NCI-H2196 (cell line): ENCODE data around the gene ATOH7.
"Not testable (repeated sequence)": the region's sequence is repeated elsewhere in the genome, so short reads cannot be mapped to it uniquely, and the experiment has no call there.

Experiments used
- DNase-seq: peaks from one replicate; lab custom pipeline; 2025; ENCODE audit not compliant: unreplicated experiment; lab: John Stamatoyannopoulos, UW

Gene ATOH7

DNA sequence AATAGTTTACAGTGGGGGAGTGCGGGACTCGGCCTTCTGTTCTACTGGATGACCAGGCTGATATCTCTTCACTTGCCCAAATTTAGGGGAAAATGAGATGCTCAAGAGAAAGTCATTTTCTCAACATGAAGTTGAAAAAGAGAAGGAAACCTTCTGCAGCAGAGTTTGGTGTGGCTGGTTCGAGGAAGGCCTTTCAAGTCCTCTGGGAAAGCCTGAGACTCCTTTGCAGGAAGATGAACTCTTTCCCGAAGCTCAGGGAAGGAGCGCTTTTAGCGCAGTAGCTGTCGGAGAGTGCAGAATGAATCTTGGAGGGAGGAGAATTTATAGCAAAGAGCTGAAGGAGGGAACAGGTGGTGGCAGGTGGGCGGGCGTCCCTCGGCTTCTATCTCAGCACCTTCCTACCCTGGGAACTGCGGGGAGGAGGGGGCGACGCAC, at the start of gene ATOH7:
Gene ATOH7, minus strand, starts transcription at position 297 of the 435 bp plus-strand sequence. CDS start 436 bp downstream, outside the sequence.
- no peak for DNase-seq

GRCh38 chr10:68280758-68281157, 48.8 kb upstream of the ATOH7 start:
- no peak for DNase-seq

- DNase-seq, result not testable (repeated sequence)
Observed at GRCh38 chr10:68278906-68279753, 47.2 kb upstream of the ATOH7 start.

- DNase-seq, result not testable (repeated sequence)
Observed at GRCh38 chr10:68277814-68278213, 45.9 kb upstream of the ATOH7 start.

DNA sequence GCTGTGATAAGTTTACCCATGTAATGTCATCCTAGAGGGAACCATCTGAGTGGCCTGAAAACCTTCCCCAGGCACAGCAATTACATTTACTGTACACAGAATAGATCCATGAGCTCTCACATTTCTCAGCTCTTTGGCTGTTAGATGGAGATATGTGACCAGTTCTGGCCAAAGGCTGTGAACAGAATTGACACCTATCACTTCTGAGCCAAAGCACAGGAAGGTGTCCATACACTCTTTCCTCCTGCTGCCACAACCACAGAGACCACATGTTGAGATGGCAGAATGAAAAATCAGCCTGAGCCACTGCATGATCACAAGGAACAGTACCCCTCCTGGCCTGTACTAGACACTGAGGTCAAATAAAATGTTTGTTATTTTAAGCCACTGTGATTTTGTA, 44.3 kb upstream of the ATOH7 start:
- DNase-seq, result no peak

GRCh38 chr10:68275600-68276126, 43.8 kb upstream of the ATOH7 start:
- no peak for DNase-seq

DNA sequence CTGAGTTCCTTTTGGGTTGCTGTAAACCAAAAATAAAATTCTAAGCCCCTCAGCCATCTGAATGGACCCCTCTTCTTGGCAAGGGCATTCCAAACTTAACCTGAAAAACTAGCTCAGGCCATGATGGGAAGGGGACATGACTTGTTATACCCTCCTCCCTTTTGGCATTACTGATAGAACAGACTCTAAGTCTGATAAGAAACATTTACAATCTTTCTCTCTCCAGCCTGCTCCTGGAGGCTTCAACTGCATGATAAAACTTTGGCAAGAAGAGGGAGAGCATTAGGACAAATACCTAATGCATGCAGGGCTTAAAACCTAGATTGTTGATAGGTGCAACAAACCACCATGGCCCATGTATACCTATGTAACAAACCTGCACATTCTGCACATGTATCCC, 40.9 kb upstream of the ATOH7 start:
- no peak for DNase-seq

DNA sequence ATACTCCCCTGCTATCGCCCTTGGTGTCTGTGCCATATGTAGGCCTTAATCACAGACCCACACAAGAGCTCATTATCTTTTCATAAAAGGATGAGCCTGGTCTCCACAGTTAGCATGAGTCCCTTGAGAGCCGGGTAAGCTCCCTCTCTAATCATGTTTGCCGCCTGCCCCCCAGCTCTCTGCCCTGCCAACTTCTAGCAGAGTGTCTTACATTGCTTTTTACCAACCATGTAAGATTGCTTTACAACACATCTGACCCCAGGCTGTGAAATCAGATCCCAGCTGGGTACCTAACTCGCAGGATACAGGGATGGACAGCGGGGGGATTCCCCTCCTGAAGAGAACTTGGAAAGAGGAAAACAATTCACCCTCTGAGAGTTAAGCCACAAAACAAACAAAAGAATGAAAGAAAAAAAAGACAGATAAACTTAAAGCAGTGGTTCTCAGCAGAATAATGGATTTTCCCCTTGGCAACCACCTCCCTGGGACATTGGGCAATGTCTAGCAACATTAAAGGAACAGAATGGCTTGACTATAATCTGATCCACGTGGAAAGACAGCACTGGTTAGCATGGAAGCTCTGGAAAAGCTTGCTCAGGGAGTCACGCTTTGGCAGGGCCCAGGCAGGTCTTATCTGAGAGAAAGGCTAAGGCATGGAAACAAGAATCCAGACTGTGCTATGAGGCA, 39.4 kb upstream of the ATOH7 start:
- no peak for DNase-seq

DNA sequence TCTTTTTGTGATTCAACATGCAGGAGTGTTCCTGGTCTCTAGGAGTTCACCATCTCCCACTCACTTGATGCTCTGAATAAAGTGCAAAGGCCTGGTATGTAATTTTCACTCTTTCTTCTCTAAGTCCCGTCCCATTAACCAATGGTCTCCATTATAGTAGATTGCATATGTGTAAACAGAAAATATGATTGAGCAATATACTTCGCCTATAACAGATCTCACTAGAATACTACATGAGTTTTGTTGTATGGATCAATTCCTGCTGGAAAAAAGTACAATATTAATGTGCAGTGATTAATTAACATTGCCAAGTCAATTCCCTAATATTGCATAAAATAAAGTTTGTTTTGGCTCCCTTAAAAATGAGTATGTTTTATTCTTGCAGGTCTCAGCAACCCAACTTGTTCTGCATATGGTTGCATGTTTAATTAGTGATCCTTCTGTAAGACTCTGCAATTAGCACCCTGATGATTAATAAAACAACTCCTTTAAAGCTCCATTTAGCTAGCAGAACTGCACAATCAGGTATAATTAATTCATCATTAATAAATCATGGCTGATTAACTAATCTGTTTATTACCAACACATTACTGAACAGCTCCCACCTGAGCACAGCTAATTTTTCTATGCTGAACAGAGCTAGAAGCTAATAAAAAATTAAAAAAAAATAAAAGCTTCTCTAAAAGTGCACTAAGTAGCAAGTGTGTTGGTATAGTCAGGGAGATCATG, 37.8 kb upstream of the ATOH7 start:
- no peak for DNase-seq

DNA sequence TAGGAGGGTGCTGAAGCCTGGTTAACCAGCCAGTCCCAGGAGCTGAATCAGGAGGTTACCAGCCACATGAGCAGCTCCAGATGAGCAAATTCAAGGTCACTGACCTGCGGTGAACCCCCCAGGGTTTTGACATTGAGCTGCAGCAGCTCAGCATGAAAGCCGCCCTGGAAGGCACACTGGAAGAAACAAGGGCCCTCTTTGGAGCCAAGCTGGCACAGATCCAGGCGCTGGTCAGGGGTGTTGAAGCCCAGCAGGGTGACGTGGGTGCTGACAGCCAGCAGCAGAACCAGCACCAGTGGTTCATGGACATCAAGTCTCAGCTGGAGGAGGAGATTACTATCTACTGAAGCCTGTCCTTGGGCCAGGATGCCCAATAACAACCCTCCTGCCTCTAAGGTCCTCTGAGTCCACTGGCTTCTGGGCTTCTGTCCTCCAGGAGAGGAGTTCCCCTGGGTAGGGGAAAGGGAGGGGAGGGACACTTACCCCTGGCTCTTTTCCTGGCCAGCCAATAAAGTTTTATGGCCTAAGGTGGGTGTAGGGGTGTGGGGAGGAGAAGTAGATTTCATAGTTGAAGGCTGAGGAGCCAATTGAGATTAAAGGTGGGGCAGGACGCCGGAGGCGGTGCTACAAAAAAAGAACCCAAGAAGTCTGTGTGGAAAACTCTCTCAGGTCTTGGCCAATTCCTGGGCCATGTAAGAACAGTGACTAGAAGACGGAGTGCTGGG, 29.4 kb upstream of the ATOH7 start:
- DNase-seq, result no peak

DNA sequence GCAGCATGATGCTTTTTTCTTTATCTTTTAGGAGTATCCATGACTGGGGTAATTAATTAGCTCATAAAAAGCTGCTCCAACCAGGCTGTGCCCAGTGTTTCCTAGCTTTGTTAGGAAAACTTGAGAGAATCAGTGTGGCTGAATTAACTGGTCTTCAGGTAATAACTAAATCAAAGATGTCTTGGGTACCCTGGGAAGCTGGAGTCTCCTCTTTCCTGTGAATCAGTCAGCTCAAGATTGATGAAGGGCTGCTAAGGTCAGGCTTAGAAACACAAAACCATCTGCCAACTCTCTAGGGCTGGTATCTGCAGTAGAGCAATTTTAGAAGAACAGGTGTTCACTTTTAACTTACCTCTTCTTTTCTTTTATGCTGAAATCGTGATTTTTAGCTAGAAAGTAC, 21.4 kb upstream of the ATOH7 start:
- DNase-seq, result no peak

DNA sequence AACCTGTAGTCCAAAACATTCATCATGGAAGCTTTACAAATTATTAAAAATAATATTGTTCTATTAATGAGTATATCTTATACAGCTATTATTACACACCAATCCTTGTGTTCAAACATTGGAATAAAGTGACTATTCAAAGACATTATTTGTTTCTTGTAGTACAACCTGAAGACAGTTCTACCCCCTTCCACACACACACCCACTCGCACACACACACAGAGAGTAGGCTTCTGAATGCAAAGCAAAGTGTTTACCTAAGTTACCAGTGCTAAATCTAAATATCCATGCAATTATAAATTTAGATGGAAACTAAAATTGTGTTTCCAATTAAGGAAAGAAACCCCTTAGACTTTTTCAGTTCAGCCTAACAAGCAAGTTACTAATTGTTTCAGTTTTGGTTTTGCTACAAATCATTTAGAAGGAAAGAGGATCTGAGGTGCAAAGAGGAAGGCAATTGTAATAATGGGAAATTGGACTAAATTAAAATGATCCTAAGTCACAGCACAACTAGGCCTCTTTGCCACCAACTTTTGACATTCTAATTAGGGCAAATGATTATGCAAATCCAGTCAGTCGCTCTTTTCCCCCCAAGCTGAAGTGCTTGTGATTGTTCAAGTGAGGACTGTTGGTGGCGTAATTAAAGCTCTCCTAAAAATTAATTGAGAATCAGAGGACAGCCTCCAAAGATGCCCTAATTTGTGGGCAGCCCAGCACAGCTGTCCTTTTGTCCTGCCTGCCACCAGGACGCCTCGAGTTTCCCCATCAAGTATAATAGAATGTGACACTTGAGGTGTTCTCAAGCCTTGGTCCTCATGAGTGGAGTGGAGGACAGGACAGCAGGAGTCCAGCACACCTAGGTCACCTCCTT, 19.9 kb upstream of the ATOH7 start:
- DNase-seq, result no peak

- no peak for DNase-seq
Observed at GRCh38 chr10:68251151-68251550, 19.2 kb upstream of the ATOH7 start.

DNA sequence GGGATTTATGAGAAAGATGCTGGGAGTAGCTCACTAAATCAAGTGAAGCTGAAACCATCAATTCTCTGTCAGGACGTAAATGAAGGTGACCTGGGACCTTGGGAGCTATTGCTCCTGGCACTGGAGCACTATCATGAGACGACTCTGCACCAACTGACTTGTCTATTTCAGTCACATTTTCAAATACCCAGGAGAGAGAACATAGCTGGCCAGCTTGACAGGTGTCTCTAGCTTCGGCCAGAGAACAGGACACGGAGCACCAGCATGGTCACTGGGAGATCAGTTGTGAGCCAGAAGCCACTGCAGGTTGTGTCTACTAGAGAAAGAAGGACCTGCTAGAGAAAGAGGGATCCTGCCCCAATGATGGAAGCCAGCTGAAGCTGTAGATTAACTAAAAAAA, 17.4 kb upstream of the ATOH7 start:
- DNase-seq, result no peak

- DNase-seq, result no peak
Observed at GRCh38 chr10:68247931-68248330, 16.0 kb upstream of the ATOH7 start.

DNA sequence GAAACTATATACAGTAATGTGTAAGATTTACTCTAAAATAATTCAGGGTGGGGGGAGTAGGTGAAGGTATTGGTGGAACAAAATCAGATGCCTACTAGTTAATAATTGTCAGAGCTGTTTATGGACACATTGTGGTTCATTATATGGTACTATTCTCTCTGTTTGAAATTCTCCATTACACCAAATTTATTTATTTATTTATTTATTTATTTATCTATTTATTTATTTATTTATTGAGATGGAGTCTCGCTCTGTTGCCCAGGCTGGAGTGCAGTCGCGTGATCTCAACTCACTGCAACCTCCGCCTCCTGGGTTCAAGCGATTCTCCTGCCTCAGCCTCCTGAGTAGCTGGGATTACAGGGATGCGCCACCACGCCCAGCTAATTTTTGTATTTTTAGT, 14.5 kb upstream of the ATOH7 start:
- not testable (repeated sequence) for DNase-seq

GRCh38 chr10:68242051-68242450, 10.1 kb upstream of the ATOH7 start:
- DNase-seq, result no peak

- DNase-seq, result peak; percentile 10
Observed at GRCh38 chr10:68239596-68240150, 7.8 kb upstream of the ATOH7 start.

DNA sequence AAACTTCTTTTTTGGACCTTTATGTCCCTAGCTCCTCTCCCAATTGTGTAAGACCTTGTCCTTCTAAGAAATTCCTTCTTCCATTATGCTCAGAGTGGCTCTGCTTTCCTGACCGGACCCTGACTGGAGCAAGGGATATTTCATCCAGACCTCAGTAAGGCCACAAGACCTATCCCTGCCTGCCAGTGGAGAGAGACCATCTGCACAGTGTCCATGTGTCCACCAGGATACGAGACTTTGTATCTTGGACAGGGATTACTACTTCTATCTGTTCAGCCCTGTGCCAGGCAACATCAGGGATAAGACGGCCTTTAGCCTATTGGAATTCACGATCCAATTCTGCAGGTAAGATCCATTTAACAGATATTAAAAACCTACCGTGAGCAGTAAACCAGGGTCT, 7.2 kb upstream of the ATOH7 start:
- DNase-seq, result no peak

DNA sequence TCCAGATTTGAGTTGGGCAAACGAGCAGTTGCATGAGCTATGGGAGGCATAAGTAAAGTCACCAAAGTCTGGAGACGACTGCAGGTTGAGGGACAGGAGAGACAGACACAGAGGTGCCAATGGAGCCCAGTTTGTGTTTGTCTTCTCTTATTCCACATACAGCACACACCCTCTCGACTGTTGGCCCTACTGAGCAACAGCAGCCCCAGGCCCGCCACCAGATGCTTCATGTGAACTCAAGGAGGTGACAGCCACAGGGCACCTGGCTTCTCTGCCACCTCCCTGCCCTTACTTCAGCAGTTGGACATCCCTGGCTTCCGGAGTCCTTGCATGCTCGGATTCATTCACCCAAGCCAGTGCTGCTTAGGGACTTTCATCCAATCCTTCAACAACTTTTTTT, 6.5 kb upstream of the ATOH7 start:
- no peak for DNase-seq
